Vagina (tissue), 2 donors: Measurements from ENCODE around the gene B9D1. TPM values are rescaled to one million over a fixed set of nuclear protein-coding genes. Genes with fewer than 3 reads are reported as not detected.

Experiments
- DNase-seq, 2 donors: peaks; one replicate each; pipeline ENCODE4 v3.0.0-alpha.2; 2017; ENCODE audit errors: extremely low spot score in 2 of 2
- H3K27ac ChIP-seq: fragments of 200-600 bp; sonication (generic); one replicate; pipeline ENCODE4 v1.5.1; 2019
- H3K27me3 ChIP-seq: fragments of 200-600 bp; sonication (generic); one replicate; pipeline ENCODE4 v1.5.1; 2019
- H3K36me3 ChIP-seq, 2 donors: fragments of 200-600 bp; sonication (generic); one replicate each; pipeline ENCODE4 v1.5.1; 2017 to 2019
- H3K4me1 ChIP-seq: fragments of 200-600 bp; sonication (generic); one replicate; pipeline ENCODE4 v1.5.1; 2019
- H3K4me3 ChIP-seq, 2 donors: fragments of 200-600 bp; sonication (generic); 1 replicate in 1 of 2; 2 replicates in 1 of 2; pipeline ENCODE4 v1.5.1; 2016 to 2019
- H3K9me3 ChIP-seq: fragments of 200-600 bp; sonication (generic); one replicate; pipeline ENCODE4 v1.5.1; 2019
- POLR2A ChIP-seq, 2 donors: fragments of 450-650 bp; IDR thresholded peaks; one replicate each; pipeline ENCODE4 v1.6.1; 2017; ENCODE audit warnings: antibody characterized with exemption in 2 of 2, mild to moderate bottlenecking in 2 of 2, moderate library complexity in 2 of 2
- POLR2AphosphoS5 ChIP-seq, 2 donors: sonication (generic); formaldehyde crosslinking; IDR thresholded peaks; one replicate each; pipeline ENCODE4 v1.9.0; 2017; ENCODE audit warnings: antibody characterized with exemption in 2 of 2, mild to moderate bottlenecking in 2 of 2, low read depth in 1 of 2; ENCODE audit not compliant: insufficient read depth in 1 of 2
- intact Hi-C: fragments of 100-400 bp; cut with DNase I; formaldehyde crosslinking; loops from one replicate; pipeline ENCODE4 v1.15.1; 2023
- total RNA-seq: library from RNA; depleted of rRNA; stranded (reverse); fragments of >200 nt; gene quantifications from one replicate; pipeline ENCODE4 v1.2.3, GENCODE V29; 2016
- TF ChIP-seq, protein P1 (sequence below), 3 experiments: fragments of 450-650 bp in 2 of 3; fragments of 200-600 bp in 1 of 3; sonication (generic) in 1 of 3; IDR thresholded peaks; one replicate each; pipeline ENCODE4 v1.5.1; 2017 to 2019; ENCODE audit warnings: antibody characterized with exemption in 3 of 3, mild to moderate bottlenecking in 2 of 3, moderate library complexity in 2 of 3

B9D1 gene
- total RNA-seq, 1 donor from 2014 or later, result 50.6 TPM

DNA sequence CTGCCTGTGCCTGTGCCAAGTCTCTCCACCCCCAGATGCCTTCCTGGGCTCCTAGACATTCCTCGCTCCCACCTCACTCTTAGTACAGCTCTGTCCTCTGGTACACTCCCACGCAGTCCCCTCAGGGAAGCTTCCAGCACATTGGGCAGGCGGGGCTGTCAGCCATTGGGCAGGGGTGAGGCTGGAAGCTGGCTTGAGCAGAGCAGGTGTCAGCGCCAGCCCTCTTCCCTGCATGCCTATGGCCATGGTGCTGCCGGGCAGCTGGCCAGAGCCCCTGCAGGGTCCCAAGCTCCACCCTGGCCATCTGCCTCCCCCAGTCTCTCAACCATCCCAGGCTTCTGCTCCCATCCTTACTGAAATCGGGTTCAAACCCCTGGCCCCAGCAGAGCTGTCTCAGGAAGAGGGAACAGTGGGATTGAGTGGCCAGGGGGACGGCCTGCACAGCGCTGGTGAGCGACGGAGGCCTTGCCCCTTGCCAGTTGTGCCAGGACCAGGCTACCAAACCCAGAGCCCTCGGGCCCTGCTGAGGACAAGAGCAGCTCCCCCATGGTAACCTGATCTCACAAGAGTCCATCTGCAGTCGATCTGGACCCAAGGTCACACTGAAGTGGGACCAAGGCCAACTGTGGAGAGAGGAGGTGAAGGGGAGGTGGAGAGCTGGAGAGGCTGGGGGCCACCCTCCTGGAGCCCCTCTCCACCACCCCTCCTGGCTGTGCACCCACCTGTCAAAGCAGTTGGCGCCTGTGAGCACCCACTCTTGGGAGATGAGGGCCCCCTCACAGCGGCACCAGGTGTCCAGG is 2.4 kb upstream of the B9D1 start:
- H3K27me3 ChIP-seq, result no peaks in the 10 kb centered on the region
- no peak for TF ChIP-seq POLR2A (IDR thresholded peaks at IDR 0.05)
- TF ChIP-seq, protein P1, sequence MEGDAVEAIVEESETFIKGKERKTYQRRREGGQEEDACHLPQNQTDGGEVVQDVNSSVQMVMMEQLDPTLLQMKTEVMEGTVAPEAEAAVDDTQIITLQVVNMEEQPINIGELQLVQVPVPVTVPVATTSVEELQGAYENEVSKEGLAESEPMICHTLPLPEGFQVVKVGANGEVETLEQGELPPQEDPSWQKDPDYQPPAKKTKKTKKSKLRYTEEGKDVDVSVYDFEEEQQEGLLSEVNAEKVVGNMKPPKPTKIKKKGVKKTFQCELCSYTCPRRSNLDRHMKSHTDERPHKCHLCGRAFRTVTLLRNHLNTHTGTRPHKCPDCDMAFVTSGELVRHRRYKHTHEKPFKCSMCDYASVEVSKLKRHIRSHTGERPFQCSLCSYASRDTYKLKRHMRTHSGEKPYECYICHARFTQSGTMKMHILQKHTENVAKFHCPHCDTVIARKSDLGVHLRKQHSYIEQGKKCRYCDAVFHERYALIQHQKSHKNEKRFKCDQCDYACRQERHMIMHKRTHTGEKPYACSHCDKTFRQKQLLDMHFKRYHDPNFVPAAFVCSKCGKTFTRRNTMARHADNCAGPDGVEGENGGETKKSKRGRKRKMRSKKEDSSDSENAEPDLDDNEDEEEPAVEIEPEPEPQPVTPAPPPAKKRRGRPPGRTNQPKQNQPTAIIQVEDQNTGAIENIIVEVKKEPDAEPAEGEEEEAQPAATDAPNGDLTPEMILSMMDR (IDR thresholded peaks at IDR 0.05), result no peak
- no peak for TF ChIP-seq POLR2AphosphoS5 (IDR thresholded peaks at IDR 0.05; ENCODE audit: insufficient read depth in 1 of 2, low read depth in 1 of 2)
- H3K9me3 ChIP-seq, result no peaks in the 10 kb centered on the region
- no peaks in the 10 kb centered on the region for H3K36me3 ChIP-seq
- H3K4me3 ChIP-seq, result no peak overlapping the region
- H3K27ac ChIP-seq, result no peak overlapping the region
- intact Hi-C loops, result loop anchor here (10.0 kb wide), 1 partner anchor 400 kb away; no protein-coding TSS in a partner anchor
- H3K4me1 ChIP-seq, result peaks cover 12% of the 10 kb centered on the region
- no peak for DNase-seq

DNA sequence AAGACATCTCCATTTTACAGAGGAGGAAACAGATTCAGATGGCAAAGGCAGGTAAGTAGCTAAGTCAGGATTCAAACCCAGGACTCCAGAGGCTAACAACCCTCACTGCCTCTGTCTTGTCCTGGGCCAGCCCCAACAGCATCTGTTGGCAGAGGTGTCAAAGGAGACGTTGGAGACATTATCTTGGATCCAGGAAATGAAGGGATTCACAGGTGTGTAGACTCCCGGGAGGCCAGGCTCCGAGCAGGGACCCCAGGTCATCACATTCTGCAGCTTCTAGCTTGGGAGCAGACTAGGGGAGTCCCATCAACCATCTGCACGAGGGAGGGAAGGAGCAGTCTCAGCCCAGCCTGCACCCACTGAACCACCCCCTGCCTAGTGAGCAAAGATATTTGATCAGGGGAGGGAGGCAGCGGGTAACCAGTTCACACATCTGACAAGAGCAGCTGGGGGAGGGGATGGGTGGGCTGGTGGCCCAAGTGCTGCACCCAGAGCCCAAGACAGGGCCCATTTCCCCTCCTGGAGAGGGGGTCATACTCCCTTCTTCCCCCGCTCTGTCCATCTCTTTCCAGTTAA is 1.0 kb upstream of the B9D1 start:
- TF ChIP-seq POLR2A (IDR thresholded peaks at IDR 0.05), result no peak
- TF ChIP-seq, protein P1 (IDR thresholded peaks at IDR 0.05), result no peak
- TF ChIP-seq POLR2AphosphoS5 (IDR thresholded peaks at IDR 0.05; ENCODE audit: insufficient read depth in 1 of 2, low read depth in 1 of 2), result no peak
- H3K27ac ChIP-seq, result peak overlapping the region; percentile 88
- no peaks in the 10 kb centered on the region for H3K27me3 ChIP-seq
- DNase-seq, result no peak
- H3K36me3 ChIP-seq, result no peaks in the 10 kb centered on the region
- H3K4me3 ChIP-seq, result no peak overlapping the region
- no peaks in the 10 kb centered on the region for H3K9me3 ChIP-seq
- H3K4me1 ChIP-seq, result peaks cover 11% of the 10 kb centered on the region
- intact Hi-C loops, result loop anchor here (2.0 to 10.0 kb wide), 2 partner anchors 83 to 401 kb away; no protein-coding TSS in a partner anchor

DNA sequence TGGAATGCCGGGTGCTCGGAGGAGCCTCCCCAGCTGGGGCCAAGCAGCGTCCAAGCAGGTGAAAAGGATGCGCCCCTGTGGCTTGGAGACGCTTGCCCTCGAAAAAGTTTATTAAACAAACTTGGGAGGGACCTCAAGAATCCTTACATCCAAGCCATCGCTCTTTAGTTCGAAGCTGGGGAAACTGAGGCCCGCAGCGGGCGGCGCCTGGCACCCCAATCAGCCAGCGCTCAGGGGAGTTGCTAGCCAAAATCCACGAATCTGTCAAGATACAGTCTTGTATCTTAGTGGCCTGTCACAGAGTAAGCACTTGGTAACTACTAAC is 553 bp upstream of the B9D1 start:
- H3K36me3 ChIP-seq, result no peaks in the 10 kb centered on the region
- peak overlapping the region; percentile 68 to 87 for H3K4me3 ChIP-seq
- peak overlapping the region; percentile 88 for H3K27ac ChIP-seq
- DNase-seq, result no peak
- intact Hi-C loops, result loop anchor here (2.0 to 10.0 kb wide), 2 partner anchors 84 to 402 kb away; no protein-coding TSS in a partner anchor
- H3K4me1 ChIP-seq, result peaks cover 11% of the 10 kb centered on the region
- TF ChIP-seq, protein P1 (IDR thresholded peaks at IDR 0.05), result no peak
- TF ChIP-seq POLR2A (IDR thresholded peaks at IDR 0.05) (no peak), POLR2AphosphoS5 (IDR thresholded peaks at IDR 0.05; ENCODE audit: insufficient read depth in 1 of 2, low read depth in 1 of 2) (no peak)
- no peaks in the 10 kb centered on the region for H3K27me3 ChIP-seq
- no peaks in the 10 kb centered on the region for H3K9me3 ChIP-seq

DNA sequence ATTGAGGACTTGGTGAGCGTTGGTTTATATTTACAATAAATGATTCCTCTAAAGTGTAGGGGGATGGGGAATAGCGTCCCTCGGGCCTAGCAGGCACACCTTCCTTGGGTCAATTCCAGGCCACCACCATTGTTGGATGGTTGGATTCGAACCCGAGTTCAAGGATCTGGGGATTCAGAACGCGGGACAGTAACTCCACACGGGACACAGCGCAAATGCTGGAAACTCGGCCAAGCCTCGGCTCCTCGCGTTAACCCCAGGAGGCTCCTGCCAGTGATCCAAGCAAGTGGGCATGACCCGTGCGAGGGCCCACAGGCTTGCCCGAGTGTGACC is 613 bp downstream of the B9D1 start:
- intact Hi-C loops, result loop anchor here (2.0 to 10.0 kb wide), 2 partner anchors 85 to 403 kb away; no protein-coding TSS in a partner anchor
- TF ChIP-seq, protein P1 (IDR thresholded peaks at IDR 0.05), result no peak
- TF ChIP-seq POLR2AphosphoS5 (IDR thresholded peaks at IDR 0.05; ENCODE audit: insufficient read depth in 1 of 2, low read depth in 1 of 2) (no peak), POLR2A (IDR thresholded peaks at IDR 0.05) (no peak)
- Histone ChIP-seq H3K27me3 (no peaks in the 10 kb centered on the region), H3K27ac (peak overlapping the region; percentile 88), H3K4me1 (peaks cover 11% of the 10 kb centered on the region), H3K36me3 (no peaks in the 10 kb centered on the region), H3K9me3 (no peaks in the 10 kb centered on the region), H3K4me3 (peak overlapping the region; percentile 68 to 87)
- no peak for DNase-seq

DNA sequence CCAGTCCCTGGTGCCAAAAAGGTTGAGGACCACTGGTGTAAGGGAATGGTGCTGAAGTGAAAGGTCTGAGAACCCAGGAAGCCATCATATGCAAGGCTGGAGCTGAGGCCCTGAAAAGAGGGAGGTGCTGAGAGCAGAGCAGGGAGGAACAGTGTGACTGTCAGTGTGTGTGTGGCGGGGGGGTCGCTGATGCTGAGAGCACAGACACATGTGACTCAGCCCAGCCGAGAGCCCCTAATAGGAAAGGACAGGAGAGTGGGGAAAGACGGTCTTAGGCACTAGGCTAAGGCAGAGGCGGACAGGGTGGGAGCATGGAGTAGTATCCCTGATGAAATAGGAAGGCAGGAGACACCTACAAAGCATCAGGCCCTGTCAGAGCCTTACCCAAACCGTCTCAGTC is 1.2 kb downstream of the B9D1 start:
- intact Hi-C loops, result loop anchor here (10.0 kb wide), 1 partner anchor 403 kb away; no protein-coding TSS in a partner anchor
- Histone ChIP-seq H3K4me1 (peaks cover 11% of the 10 kb centered on the region), H3K27ac (peak overlapping the region; percentile 88), H3K4me3 (no peak overlapping the region), H3K27me3 (no peaks in the 10 kb centered on the region), H3K9me3 (no peaks in the 10 kb centered on the region), H3K36me3 (no peaks in the 10 kb centered on the region)
- DNase-seq, result no peak
- TF ChIP-seq, protein P1 (IDR thresholded peaks at IDR 0.05), result no peak
